Coronary artery (tissue), 2 donors: ENCODE measurements around the gene MTUS2.
A peak's percentile ranks its signal among the peaks of the same experiment; 100 is the strongest.

Experiments
- DNase-seq: peaks from one replicate; pipeline ENCODE4 v3.0.0-alpha.2; 2017; ENCODE audit warnings: low spot score
- H3K27ac ChIP-seq, 2 donors: fragments of 200-600 bp; sonication (generic); one replicate each; pipeline ENCODE4 v1.5.1; 2016 to 2019
- H3K4me3 ChIP-seq: fragments of 200-600 bp; sonication (generic); 2 replicates; pipeline ENCODE4 v1.5.1; 2016; ENCODE audit warnings: mild to moderate bottlenecking, moderate library complexity
- TF ChIP-seq, protein P1 (sequence below): fragments of 200-600 bp; sonication (generic); IDR thresholded peaks from one replicate; pipeline ENCODE4 v1.5.1; 2019; ENCODE audit warnings: antibody characterized with exemption

The MTUS2 gene

DNA sequence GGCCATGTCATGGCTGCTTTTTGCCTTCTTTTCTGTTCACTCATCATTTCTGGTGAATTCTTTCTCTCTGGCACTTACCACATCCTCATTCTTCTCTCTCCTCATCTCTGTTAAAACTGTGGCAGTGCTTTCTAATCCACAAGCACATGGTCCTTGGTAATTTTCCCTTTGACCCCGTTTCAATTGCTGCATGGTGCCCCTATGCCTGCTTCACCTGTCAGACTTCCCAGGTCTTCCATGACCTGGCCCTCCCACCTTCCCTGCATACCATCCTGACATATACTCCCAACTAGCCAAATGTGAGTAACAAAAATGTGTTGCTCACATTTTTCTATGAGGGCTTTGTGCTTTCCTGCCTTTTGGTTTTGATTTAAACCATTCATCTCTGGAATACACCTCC is 286.5 kb downstream of the MTUS2 start:
- no peak for DNase-seq
- Histone ChIP-seq H3K4me3 (no peak overlapping the region), H3K27ac (no peak overlapping the region)
- TF ChIP-seq, protein P1, sequence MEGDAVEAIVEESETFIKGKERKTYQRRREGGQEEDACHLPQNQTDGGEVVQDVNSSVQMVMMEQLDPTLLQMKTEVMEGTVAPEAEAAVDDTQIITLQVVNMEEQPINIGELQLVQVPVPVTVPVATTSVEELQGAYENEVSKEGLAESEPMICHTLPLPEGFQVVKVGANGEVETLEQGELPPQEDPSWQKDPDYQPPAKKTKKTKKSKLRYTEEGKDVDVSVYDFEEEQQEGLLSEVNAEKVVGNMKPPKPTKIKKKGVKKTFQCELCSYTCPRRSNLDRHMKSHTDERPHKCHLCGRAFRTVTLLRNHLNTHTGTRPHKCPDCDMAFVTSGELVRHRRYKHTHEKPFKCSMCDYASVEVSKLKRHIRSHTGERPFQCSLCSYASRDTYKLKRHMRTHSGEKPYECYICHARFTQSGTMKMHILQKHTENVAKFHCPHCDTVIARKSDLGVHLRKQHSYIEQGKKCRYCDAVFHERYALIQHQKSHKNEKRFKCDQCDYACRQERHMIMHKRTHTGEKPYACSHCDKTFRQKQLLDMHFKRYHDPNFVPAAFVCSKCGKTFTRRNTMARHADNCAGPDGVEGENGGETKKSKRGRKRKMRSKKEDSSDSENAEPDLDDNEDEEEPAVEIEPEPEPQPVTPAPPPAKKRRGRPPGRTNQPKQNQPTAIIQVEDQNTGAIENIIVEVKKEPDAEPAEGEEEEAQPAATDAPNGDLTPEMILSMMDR, result no peak

- TF ChIP-seq, protein P1, result no peak
- no peak overlapping the region for H3K4me3 ChIP-seq
- H3K27ac ChIP-seq, result peak overlapping the region in 1 of 2 donors; percentile 44
- no peak for DNase-seq
Measured at GRCh38 chr13:29108068-29108786, 288.1 kb downstream of the MTUS2 start.

- DNase-seq, result no peak
- TF ChIP-seq, protein P1, result no peak
- Histone ChIP-seq H3K4me3 (no peak overlapping the region), H3K27ac (no peak overlapping the region)
Measured at GRCh38 chr13:29109987-29110386, 289.8 kb downstream of the MTUS2 start.

DNA sequence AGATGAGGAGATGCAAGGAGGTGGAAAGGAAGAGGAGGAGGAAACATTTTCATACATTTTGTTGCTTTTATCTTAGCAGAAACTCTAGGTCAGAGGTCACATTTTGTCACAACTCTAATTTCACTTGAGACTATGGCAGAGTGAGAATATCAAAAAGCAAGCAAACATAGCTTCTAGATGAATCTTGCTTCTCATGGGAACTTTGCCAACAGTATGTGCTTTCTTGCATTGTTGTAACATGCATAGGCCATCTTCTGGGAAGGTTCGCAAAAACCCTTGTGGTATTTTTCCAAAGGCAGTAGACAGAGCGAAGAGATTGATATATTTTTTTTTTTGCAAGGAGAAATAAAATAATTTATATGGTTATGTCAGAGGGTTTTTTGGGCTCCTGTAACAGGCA is 291.3 kb downstream of the MTUS2 start:
- DNase-seq, result no peak
- TF ChIP-seq, protein P1, result no peak
- Histone ChIP-seq H3K27ac (no peak overlapping the region), H3K4me3 (no peak overlapping the region)

DNA sequence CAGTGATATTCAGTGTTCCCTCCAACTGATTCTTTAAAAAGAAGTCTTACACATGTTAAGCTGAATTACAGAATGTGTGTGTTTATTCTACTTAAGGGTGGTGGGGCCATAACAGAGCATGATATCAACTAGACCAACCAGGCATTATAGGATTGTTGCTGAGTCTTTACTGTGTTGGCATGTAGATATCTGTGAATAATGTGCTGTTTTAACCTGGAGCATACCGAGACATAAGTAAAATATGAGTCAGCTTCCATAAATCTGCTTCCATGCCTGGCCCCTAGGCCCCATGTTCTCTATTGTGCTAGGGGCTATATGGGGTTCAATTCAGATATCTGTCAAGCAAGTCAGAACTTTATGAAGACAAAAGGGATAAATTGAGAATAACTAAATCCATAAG is 295.7 kb downstream of the MTUS2 start:
- Histone ChIP-seq H3K27ac (no peak overlapping the region), H3K4me3 (no peak overlapping the region)
- TF ChIP-seq, protein P1, result no peak
- DNase-seq, result no peak

DNA sequence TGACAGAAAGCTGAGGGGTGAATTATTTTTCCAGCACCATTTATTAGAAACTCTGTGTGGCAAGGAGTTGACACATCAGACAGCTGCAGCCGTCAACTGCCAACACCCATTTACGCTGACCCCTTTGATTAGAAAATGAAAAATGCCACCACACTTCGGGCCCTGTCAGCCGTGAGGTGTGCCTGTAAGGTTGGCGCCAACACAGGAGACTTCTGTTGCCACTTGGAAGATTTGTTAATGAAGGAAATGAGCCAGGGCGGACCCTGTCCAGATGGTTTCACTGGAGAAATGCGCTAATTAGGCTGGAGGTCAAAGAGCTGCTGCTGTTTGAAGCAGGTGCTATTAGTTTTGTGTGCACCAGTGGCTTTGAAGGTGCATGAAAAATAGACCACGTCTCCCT is 297.5 kb downstream of the MTUS2 start:
- TF ChIP-seq, protein P1, result no peak
- Histone ChIP-seq H3K4me3 (no peak overlapping the region), H3K27ac (no peak overlapping the region)
- no peak for DNase-seq

- TF ChIP-seq, protein P1, result no peak
- no peak overlapping the region for H3K4me3 ChIP-seq
- no peak for DNase-seq
- H3K27ac ChIP-seq, result no peak overlapping the region
Measured at GRCh38 chr13:29118471-29118870, 298.3 kb downstream of the MTUS2 start.
